HEK293T (cell line): ENCODE measurements around the gene TMEM176B.

Experiments used
- CTCF ChIA-PET: fragments of 350-600 bp; formaldehyde crosslinking; extraction: SDS; loops from one replicate; lab custom pipeline; 2021; ENCODE audit warnings: antibody characterized with exemption, inconsistent platforms; lab: Yijun Ruan, JAX
- POLR2A ChIA-PET: fragments of 350-600 bp; formaldehyde crosslinking; extraction: SDS; loops from one replicate; lab custom pipeline; 2020; ENCODE audit warnings: antibody characterized with exemption, inconsistent platforms; lab: Yijun Ruan, JAX
- DNase-seq: peaks from one replicate; pipeline ENCODE4 v3.0.0; 2012; ENCODE audit warnings: mixed read lengths; ENCODE audit errors: extremely low spot score
- ARNT ChIP-seq: fragments of 450-650 bp; IDR thresholded peaks from 2 replicates; pipeline ENCODE4 v1.6.1; 2017; ENCODE audit warnings: mild to moderate bottlenecking
- BHLHE40 ChIP-seq: fragments of 450-650 bp; IDR thresholded peaks from 2 replicates; pipeline ENCODE4 v1.6.1; 2016; ENCODE audit warnings: mild to moderate bottlenecking, moderate library complexity, borderline replicate concordance
- CTBP1 ChIP-seq: fragments of 450-650 bp; IDR thresholded peaks from 2 replicates; pipeline ENCODE4 v1.6.1; 2016; ENCODE audit warnings: borderline replicate concordance
- ELF4 ChIP-seq: fragments of 450-650 bp; IDR thresholded peaks from 2 replicates; pipeline ENCODE4 v1.6.1; 2017; ENCODE audit warnings: antibody characterized with exemption
- FOXA1 ChIP-seq: fragments of 450-650 bp; IDR thresholded peaks from 2 replicates; pipeline ENCODE4 v1.6.1; 2016; ENCODE audit warnings: mild to moderate bottlenecking
- FOXK2 ChIP-seq: fragments of 450-650 bp; IDR thresholded peaks from 2 replicates; pipeline ENCODE4 v1.6.1; 2016; ENCODE audit warnings: mild to moderate bottlenecking
- FOXM1 ChIP-seq: fragments of 450-650 bp; IDR thresholded peaks from 2 replicates; pipeline ENCODE4 v1.6.1; 2017; ENCODE audit warnings: mild to moderate bottlenecking, borderline replicate concordance
- HDGF ChIP-seq: fragments of 450-650 bp; IDR thresholded peaks from 2 replicates; pipeline ENCODE4 v1.6.1; 2017; ENCODE audit warnings: antibody characterized with exemption, borderline replicate concordance
- L3MBTL2 ChIP-seq: fragments of 450-650 bp; conservative IDR thresholded peaks from 2 replicates; pipeline ENCODE4 v1.6.1; 2016; ENCODE audit warnings: mild to moderate bottlenecking
- LEF1 ChIP-seq: fragments of 450-650 bp; IDR thresholded peaks from 2 replicates; pipeline ENCODE4 v1.6.1; 2017; ENCODE audit warnings: mild to moderate bottlenecking, borderline replicate concordance
- NFRKB ChIP-seq: fragments of 450-650 bp; IDR thresholded peaks from 2 replicates; pipeline ENCODE4 v1.6.1; 2016; ENCODE audit warnings: mild to moderate bottlenecking, moderate library complexity
- SP1 ChIP-seq: fragments of 450-650 bp; IDR thresholded peaks from 2 replicates; pipeline ENCODE4 v1.6.1; 2017
- SUZ12 ChIP-seq: fragments of 450-650 bp; IDR thresholded peaks from 2 replicates; pipeline ENCODE4 v1.6.1; 2016; ENCODE audit warnings: mild to moderate bottlenecking
- TARDBP ChIP-seq: fragments of 450-650 bp; IDR thresholded peaks from 2 replicates; pipeline ENCODE4 v1.6.1; 2016
- ZNF384 ChIP-seq: fragments of 450-650 bp; IDR thresholded peaks from 2 replicates; pipeline ENCODE4 v1.6.1; 2016
- TF ChIP-seq, protein P1 (sequence below): fragments of 450-650 bp; IDR thresholded peaks from 2 replicates; pipeline ENCODE4 v1.6.1; 2016

TMEM176B gene

DNA sequence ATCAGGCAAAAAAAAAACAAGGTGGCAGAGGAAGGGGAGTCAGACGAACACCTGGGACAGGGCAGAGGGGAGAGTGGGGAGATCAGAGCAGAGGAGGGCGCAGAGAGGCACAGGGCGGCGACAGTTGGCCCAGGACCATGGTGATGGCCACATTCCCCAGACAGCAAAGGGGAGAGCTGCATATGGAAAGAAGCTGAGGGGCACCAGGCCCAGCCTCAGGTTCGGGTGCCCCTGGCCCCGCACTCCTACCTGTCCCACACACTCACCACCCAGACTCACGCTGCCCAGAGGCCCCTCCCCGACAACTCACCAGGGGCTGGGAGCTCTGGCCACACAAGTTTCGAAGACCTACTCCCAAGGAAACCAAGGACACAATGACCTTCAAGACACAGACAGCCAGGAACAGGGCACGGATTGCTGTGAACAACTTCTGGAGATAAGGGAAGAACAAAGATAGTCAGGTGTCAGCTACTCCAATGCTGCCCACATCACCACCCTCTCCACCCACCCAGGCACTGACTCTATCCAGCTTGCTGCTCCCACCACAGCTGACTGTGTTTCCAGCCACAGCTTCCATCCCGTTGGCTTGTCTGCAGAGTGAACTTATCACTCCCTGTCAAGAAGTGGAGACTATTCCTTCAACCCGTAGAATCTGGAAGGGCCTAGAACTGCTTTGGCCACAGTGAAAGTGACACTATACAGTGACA lies 8.3 kb downstream of the TMEM176B start:
- CTCF ChIA-PET = interaction anchor here (0.6 to 1.4 kb wide), 2 partner anchors 13 to 226 kb away, joined by 3 read pairs; no protein-coding TSS in a partner anchor
- TF ChIP-seq ARNT (no peak), FOXM1 (no peak), TARDBP (no peak), SUZ12 (no peak), FOXK2 (no peak), SP1 (no peak), ELF4 (no peak)
- POLR2A ChIA-PET = no interaction called here
- DNase-seq = no peak

- ChIA-PET POLR2A (no interaction called here), CTCF (interaction anchor here (1.4 kb wide), 1 partner anchor 13 kb away, joined by 3 read pairs; no protein-coding TSS in a partner anchor)
- TF ChIP-seq NFRKB (no peak), TARDBP (no peak), ZNF384 (no peak), CTBP1 (no peak), SUZ12 (no peak)
- DNase-seq = no peak
Observed at GRCh38 chr7:150791304-150791703, 8.9 kb downstream of the TMEM176B start.

- no peak for TF ChIP-seq TARDBP
- no peak for TF ChIP-seq SP1
- no peak for TF ChIP-seq HDGF
- TF ChIP-seq LEF1 = no peak
- no peak for DNase-seq
- POLR2A ChIA-PET = interaction anchor here (1.6 kb wide), 1 partner anchor 163 kb away, joined by 3 read pairs; no protein-coding TSS in a partner anchor
- CTCF ChIA-PET = no interaction called here
Observed at GRCh38 chr7:150790416-150791075, 9.6 kb downstream of the TMEM176B start.

DNA sequence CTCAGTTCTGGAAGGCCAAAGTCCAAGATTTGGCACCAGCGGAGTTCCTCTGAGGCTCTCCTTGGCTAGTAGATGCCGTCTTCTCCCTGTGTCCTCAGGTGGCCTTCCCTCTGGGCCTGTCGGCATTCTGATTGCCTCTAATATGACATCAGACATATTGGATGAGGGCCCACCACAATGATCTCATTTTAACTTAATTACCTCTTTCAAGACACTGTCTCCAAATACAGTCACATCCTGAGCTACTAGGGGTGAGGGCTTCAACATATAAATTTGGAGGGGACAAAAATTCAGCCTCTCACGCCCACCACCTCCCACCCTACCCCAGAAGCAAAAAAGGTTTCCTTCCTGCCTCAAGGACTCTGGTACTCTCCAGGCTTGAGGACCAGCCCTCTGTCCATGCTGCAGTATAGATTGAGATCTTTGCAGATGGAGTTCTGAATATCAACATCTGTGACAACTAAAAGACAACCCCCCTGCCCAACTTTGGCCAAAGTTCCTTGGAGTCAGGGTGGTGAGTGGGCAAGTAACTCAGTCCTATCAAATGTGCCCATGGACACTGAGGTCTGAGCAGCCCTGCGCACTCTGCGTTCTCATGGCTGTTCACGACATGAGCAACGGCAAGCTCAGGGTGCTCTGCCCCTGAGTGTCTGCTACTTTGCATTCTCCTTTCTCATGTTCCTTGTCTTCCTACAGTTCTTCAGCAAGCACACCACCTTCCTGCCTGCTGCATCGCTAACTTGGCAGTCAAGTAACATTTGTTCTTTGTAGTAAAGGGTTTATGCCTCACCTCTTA lies 11.5 kb downstream of the TMEM176B start:
- DNase-seq = no peak
- TF ChIP-seq ZNF384 (no peak), SUZ12 (no peak), L3MBTL2 (no peak), ARNT (no peak), TARDBP (no peak), BHLHE40 (no peak), FOXM1 (no peak), FOXA1 (no peak), HDGF (no peak), SP1 (no peak), ELF4 (no peak), CTBP1 (no peak), NFRKB (no peak), LEF1 (no peak)
- TF ChIP-seq, protein P1, sequence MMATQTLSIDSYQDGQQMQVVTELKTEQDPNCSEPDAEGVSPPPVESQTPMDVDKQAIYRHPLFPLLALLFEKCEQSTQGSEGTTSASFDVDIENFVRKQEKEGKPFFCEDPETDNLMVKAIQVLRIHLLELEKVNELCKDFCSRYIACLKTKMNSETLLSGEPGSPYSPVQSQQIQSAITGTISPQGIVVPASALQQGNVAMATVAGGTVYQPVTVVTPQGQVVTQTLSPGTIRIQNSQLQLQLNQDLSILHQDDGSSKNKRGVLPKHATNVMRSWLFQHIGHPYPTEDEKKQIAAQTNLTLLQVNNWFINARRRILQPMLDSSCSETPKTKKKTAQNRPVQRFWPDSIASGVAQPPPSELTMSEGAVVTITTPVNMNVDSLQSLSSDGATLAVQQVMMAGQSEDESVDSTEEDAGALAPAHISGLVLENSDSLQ = no peak
- ChIA-PET POLR2A (interaction anchor here (0.8 to 1.6 kb wide), 2 partner anchors 165 to 475 kb away, joined by 3 read pairs; no protein-coding TSS in a partner anchor), CTCF (interaction anchor here (1.0 to 2.4 kb wide), 4 partner anchors 10 to 214 kb away, joined by 3 to 10 read pairs (median 6); no protein-coding TSS in a partner anchor)

GRCh38 chr7:150787321-150788281 lies 12.6 kb downstream of the TMEM176B start:
- no peak for DNase-seq
- TF ChIP-seq ARNT = no peak
- no peak for TF ChIP-seq FOXA1
- no peak for TF ChIP-seq HDGF
- TF ChIP-seq, protein P1 = no peak
- TF ChIP-seq ELF4 = no peak

GRCh38 chr7:150784954-150785353 lies 15.2 kb downstream of the TMEM176B start:
- POLR2A ChIA-PET = no interaction called here
- CTCF ChIA-PET = interaction anchor here (0.6 to 1.0 kb wide), 2 partner anchors 92 to 901 kb away, joined by 3 read pairs; no protein-coding TSS in a partner anchor

More at GRCh38 chr7:150787321-150788281, 12.6 kb downstream of the TMEM176B start:
- ChIA-PET CTCF (interaction anchor here (0.6 to 2.4 kb wide), 6 partner anchors 9 to 215 kb away, joined by 3 to 10 read pairs (median 4); no protein-coding TSS in a partner anchor), POLR2A (interaction anchor here (0.8 kb wide), 1 partner anchor 474 kb away, joined by 3 read pairs; no protein-coding TSS in a partner anchor)

More at GRCh38 chr7:150784954-150785353, 15.2 kb downstream of the TMEM176B start:
- TF ChIP-seq FOXM1 (no peak), ELF4 (no peak), FOXA1 (no peak), FOXK2 (no peak), BHLHE40 (no peak), NFRKB (no peak), TARDBP (no peak)
- DNase-seq = no peak
